Measurements from ENCODE around the gene PRIM1. TPM values are rescaled to one million over a fixed set of nuclear protein-coding genes. Genes with fewer than 3 reads are reported as not detected.
"Not testable (repeated sequence)": the region's sequence is repeated elsewhere in the genome, so short reads cannot be mapped to it uniquely, and the experiment has no call there.

Gene PRIM1
- total RNA-seq, 2 donors from 2014 or later = 6.5 to 18.6 TPM

- no peaks in the 10 kb centered on the region for H3K27me3 ChIP-seq
- TF ChIP-seq CTCF (IDR thresholded peaks at IDR 0.05) = no peak
- peaks cover 20% of the 10 kb centered on the region for H3K36me3 ChIP-seq
- no peak overlapping the region for H3K4me3 ChIP-seq
- H3K4me1 ChIP-seq = peaks cover 3% of the 10 kb centered on the region
- no peak for DNase-seq
- intact Hi-C loops (cut with DNase I) = no loop called here
- H3K9ac ChIP-seq (ENCODE audit: low read depth in 2 of 2, low read length in 2 of 2) = no peak overlapping the region
- H3K9me3 ChIP-seq = no peaks in the 10 kb centered on the region
- H3K27ac ChIP-seq = no peak overlapping the region
These were observed 35.7 kb downstream of the PRIM1 start for GRCh38 chr12:56716458-56716857.

GRCh38 chr12:56715798-56716197 lies 36.3 kb downstream of the PRIM1 start:
- no peaks in the 10 kb centered on the region for H3K4me1 ChIP-seq
- peaks cover 20% of the 10 kb centered on the region for H3K36me3 ChIP-seq
- H3K4me3 ChIP-seq = no peak overlapping the region
- intact Hi-C loops (cut with DNase I) = no loop called here
- TF ChIP-seq CTCF (IDR thresholded peaks at IDR 0.05) = no peak
- no peaks in the 10 kb centered on the region for H3K9me3 ChIP-seq
- no peak overlapping the region for H3K27ac ChIP-seq
- H3K9ac ChIP-seq (ENCODE audit: low read depth in 2 of 2, low read length in 2 of 2) = no peak overlapping the region
- H3K27me3 ChIP-seq = no peaks in the 10 kb centered on the region
- DNase-seq = no peak

- intact Hi-C loops (cut with DNase I) = no loop called here
- Histone ChIP-seq H3K9me3 (no peaks in the 10 kb centered on the region), H3K27ac (no peak overlapping the region), H3K36me3 (peaks cover 15% of the 10 kb centered on the region), H3K4me3 (no peak overlapping the region), H3K27me3 (no peaks in the 10 kb centered on the region), H3K4me1 (no peaks in the 10 kb centered on the region), H3K9ac (ENCODE audit: low read depth in 2 of 2, low read length in 2 of 2) (no peak overlapping the region)
- DNase-seq = no peak
- TF ChIP-seq CTCF (IDR thresholded peaks at IDR 0.05) = no peak
These were observed 37.6 kb downstream of the PRIM1 start for GRCh38 chr12:56714431-56714929.

GRCh38 chr12:56713345-56713744 lies 38.8 kb downstream of the PRIM1 start:
- intact Hi-C loops (cut with DNase I) = no loop called here
- no peak overlapping the region for H3K27ac ChIP-seq

GRCh38 chr12:56709759-56710376 lies 42.3 kb downstream of the PRIM1 start:
- Histone ChIP-seq H3K4me1 (no peaks in the 10 kb centered on the region), H3K9ac (ENCODE audit: low read depth in 2 of 2, low read length in 2 of 2) (no peak overlapping the region), H3K36me3 (peaks cover 15% of the 10 kb centered on the region), H3K27me3 (no peaks in the 10 kb centered on the region), H3K27ac (no peak overlapping the region), H3K4me3 (no peak overlapping the region), H3K9me3 (no peaks in the 10 kb centered on the region)
- intact Hi-C loops (cut with DNase I) = no loop called here
- no peak for DNase-seq
- no peak for TF ChIP-seq CTCF (IDR thresholded peaks at IDR 0.05)

More at GRCh38 chr12:56713345-56713744, 38.8 kb downstream of the PRIM1 start:
- H3K4me1 ChIP-seq = no peaks in the 10 kb centered on the region
- no peak for DNase-seq
- H3K9me3 ChIP-seq = no peaks in the 10 kb centered on the region
- H3K4me3 ChIP-seq = no peak overlapping the region
- H3K9ac ChIP-seq (ENCODE audit: low read depth in 2 of 2, low read length in 2 of 2) = no peak overlapping the region
- no peaks in the 10 kb centered on the region for H3K27me3 ChIP-seq
- peaks cover 15% of the 10 kb centered on the region for H3K36me3 ChIP-seq
- TF ChIP-seq CTCF (IDR thresholded peaks at IDR 0.05) = no peak

GRCh38 chr12:56704522-56704921 lies 47.6 kb downstream of the PRIM1 start:
- H3K27ac ChIP-seq; H3K4me3 ChIP-seq; H3K9me3 ChIP-seq; DNase-seq; intact Hi-C loops (cut with DNase I); H3K4me1 ChIP-seq; H3K27me3 ChIP-seq; H3K36me3 ChIP-seq; H3K9ac ChIP-seq (ENCODE audit: low read depth in 2 of 2, low read length in 2 of 2): not testable (repeated sequence)
